GM12874 (cell line): ENCODE data around the gene PAIP1.

Source experiments
- TF ChIP-seq, protein P1 (sequence below): IDR thresholded peaks from 2 replicates; pipeline ENCODE4 v1.5.1; 2011; ENCODE audit warnings: low read depth, mild to moderate bottlenecking, control low read depth, low read length, moderate library complexity; ENCODE audit not compliant: insufficient read depth

PAIP1 gene

GRCh38 chr5:43530648-43531047 lies 26.2 kb downstream of the PAIP1 start:
- TF ChIP-seq, protein P1, sequence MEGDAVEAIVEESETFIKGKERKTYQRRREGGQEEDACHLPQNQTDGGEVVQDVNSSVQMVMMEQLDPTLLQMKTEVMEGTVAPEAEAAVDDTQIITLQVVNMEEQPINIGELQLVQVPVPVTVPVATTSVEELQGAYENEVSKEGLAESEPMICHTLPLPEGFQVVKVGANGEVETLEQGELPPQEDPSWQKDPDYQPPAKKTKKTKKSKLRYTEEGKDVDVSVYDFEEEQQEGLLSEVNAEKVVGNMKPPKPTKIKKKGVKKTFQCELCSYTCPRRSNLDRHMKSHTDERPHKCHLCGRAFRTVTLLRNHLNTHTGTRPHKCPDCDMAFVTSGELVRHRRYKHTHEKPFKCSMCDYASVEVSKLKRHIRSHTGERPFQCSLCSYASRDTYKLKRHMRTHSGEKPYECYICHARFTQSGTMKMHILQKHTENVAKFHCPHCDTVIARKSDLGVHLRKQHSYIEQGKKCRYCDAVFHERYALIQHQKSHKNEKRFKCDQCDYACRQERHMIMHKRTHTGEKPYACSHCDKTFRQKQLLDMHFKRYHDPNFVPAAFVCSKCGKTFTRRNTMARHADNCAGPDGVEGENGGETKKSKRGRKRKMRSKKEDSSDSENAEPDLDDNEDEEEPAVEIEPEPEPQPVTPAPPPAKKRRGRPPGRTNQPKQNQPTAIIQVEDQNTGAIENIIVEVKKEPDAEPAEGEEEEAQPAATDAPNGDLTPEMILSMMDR: no peak

DNA sequence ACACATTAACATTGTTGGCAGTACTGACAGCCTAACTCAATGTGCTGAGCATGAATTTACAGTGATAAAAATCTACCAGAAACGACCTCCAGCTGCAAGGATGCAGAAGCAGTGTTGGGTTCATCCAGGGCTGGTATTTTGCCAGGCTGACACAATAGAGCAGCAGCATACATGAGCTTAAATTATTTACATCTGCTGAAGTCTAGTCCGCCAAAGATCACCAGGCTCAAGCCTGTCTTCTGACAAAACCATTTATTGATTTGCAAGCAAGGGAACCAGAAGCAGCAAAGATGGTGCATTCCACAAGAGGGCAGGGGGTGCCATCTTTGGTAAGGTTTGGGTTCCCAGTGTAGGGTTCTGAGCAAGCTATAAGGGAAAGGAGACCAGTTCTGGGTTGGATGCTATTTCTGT lies 33.2 kb downstream of the PAIP1 start:
- TF ChIP-seq, protein P1: no peak

DNA sequence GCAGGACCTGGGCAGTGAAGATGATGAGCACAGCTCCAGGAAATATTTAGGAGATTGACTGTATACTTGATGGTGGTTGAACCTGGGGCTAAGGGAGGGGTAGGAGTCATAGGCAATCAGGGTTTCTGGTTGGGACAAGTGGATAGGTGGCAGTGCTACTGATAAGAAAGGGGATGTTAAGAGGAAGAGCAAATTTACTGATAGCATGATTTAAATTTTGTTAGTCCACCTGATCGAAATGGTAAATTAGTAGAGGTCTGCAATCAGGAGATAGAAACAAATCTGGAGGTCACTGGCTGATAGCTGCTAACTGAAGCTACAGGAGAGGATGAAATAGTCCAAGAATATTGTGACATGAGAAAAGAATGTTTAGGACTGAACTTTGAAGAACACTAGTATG lies 36.3 kb downstream of the PAIP1 start:
- TF ChIP-seq, protein P1: no peak

GRCh38 chr5:43515678-43516048 lies 41.2 kb downstream of the PAIP1 start:
- TF ChIP-seq, protein P1: no peak

GRCh38 chr5:43514816-43515677 lies 41.8 kb downstream of the PAIP1 start, which contains the start of gene C5orf34:
TSS of gene C5orf34 (minus strand) at chr5:43515148. CDS start at chr5:43509339, 5,809 bp downstream.
- TF ChIP-seq, protein P1: no peak

DNA sequence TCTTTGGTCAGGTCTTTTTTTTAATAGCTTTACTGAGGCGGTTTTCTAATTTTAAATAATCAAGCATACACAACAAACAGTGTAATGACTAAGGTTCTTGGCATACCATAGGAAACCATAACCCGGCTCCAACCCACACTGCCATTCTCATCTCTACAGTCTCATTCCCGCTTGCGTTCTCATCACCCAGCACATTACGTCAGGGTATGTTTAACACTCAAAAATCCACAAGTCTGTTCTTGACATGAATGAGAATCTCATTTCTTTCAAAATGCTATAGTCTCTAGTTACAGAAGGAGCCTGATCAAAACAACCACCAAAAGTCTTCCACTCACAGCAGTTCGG lies 42.4 kb downstream of the PAIP1 start:
- TF ChIP-seq, protein P1: no peak

- TF ChIP-seq, protein P1: no peak
These were observed 42.9 kb downstream of the PAIP1 start for GRCh38 chr5:43514025-43514424.
